Stomach smooth muscle (tissue), 2 donors: Measurements from ENCODE around the gene CSPG4.
A peak's percentile ranks its signal among the peaks of the same experiment; 100 is the strongest.

Source experiments
- H3K27ac ChIP-seq: one replicate; pipeline ENCODE4 v1.7.0; 2013; ENCODE audit warnings: mild to moderate bottlenecking, low read length, inconsistent platforms
- H3K27me3 ChIP-seq, 2 donors: one replicate each; pipeline ENCODE4 v1.7.0; 2013; ENCODE audit warnings: low read length in 2 of 2; ENCODE audit not compliant: insufficient read depth in 2 of 2, control insufficient read depth in 1 of 2
- H3K36me3 ChIP-seq, 2 donors: one replicate each; pipeline ENCODE4 v1.7.0; 2013; ENCODE audit warnings: low read length in 2 of 2; ENCODE audit not compliant: control insufficient read depth in 2 of 2, insufficient read depth in 2 of 2
- H3K4me1 ChIP-seq: one replicate; pipeline ENCODE4 v1.7.0; 2013; ENCODE audit warnings: low read length; ENCODE audit not compliant: control insufficient read depth, insufficient read depth
- H3K4me3 ChIP-seq, 2 donors: one replicate each; pipeline ENCODE4 v1.7.0; 2013; ENCODE audit warnings: low read length in 2 of 2
- H3K9ac ChIP-seq, 2 donors: one replicate each; pipeline ENCODE4 v1.7.0; 2013; ENCODE audit warnings: low read length in 2 of 2, mild to moderate bottlenecking in 1 of 2
- H3K9me3 ChIP-seq, 2 donors: one replicate each; pipeline ENCODE4 v1.7.0; 2013; ENCODE audit warnings: low read length in 2 of 2; ENCODE audit not compliant: control insufficient read depth in 2 of 2
- donor health status: healthy.
- donor health status: Pancreatic carcinoma.

The CSPG4 gene

DNA sequence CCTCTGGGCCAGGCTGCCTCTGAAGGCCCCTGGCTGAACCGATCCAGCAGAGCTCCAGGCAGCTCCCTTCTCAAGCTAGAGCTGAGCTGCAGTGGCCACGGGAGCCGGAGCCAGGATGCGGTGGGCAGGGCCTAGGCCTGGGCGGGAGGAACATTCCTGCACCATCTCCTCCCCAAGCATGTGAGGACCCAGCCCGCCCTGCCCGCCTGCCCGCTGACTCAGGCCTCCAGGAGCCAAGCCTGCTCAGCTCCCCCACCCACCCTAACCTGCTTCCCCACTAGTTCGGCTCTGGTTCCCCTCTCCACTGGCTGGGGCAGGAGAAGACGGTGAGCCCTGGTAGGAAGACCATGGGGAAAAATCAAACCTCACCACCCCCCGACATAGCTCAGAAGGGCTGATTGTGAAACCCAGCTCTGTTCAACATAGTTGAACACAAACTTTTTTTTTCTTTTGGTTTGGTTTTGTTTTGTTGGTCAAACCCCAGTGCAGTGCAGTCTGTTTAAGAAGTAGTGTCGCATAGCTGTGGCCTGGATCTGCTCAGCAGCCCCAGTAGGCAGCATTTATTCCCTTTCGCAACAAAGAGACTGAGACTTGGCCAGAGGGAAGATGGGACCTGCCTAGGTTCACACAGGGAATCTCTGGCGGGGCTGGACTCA is 51.4 kb downstream of the CSPG4 start:
- Histone ChIP-seq H3K4me3 (peak overlapping the region; percentile 0 to 52), H3K9me3 (no peaks in the 10 kb centered on the region), H3K27ac (peak overlapping the region; percentile 93), H3K36me3 (peaks cover 24 to 26% of the 10 kb centered on the region in 2 donors), H3K9ac (peak overlapping the region; percentile 40 to 72), H3K27me3 (no peaks in the 10 kb centered on the region), H3K4me1 (peaks cover 43% of the 10 kb centered on the region)

DNA sequence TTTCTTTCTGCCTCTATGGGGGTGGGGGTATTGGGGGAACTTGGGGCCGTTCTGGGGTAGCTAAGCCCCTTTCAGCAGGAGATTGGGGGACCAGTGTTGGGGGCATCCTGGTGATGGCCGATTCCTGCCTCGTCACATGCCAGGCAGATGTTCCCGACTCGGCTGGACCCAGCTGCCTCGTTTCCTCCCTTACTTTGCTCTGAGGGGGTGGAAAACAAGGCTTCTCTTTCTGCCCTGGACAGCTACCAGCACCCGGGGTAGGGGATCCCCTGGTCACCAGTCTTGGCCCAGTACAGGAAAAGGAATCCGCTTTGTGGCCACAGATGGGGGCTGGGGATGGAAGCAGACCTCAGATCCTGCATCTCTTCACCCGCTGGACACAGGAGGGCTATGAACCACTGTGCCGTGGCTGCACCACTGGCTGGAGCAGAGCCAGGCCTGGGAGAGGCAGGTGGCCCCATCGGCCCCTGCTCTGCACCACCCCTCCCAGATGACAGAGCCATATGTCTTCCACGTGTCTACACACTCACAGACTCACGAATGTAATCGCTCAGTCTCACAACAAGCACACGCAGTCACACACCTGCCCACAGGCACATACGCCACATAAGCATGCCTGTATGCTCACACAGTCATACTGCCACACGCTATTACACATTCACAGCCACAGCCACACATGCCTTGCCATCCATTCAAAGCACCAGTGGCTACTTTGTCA is 52.6 kb downstream of the CSPG4 start:
- Histone ChIP-seq H3K36me3 (peaks cover 25 to 32% of the 10 kb centered on the region in 2 donors), H3K4me3 (peak overlapping the region in 1 of 2 donors; percentile 52), H3K27ac (peak overlapping the region; percentile 93), H3K27me3 (no peaks in the 10 kb centered on the region), H3K4me1 (peaks cover 48% of the 10 kb centered on the region), H3K9me3 (no peaks in the 10 kb centered on the region), H3K9ac (peak overlapping the region in 1 of 2 donors; percentile 51)

DNA sequence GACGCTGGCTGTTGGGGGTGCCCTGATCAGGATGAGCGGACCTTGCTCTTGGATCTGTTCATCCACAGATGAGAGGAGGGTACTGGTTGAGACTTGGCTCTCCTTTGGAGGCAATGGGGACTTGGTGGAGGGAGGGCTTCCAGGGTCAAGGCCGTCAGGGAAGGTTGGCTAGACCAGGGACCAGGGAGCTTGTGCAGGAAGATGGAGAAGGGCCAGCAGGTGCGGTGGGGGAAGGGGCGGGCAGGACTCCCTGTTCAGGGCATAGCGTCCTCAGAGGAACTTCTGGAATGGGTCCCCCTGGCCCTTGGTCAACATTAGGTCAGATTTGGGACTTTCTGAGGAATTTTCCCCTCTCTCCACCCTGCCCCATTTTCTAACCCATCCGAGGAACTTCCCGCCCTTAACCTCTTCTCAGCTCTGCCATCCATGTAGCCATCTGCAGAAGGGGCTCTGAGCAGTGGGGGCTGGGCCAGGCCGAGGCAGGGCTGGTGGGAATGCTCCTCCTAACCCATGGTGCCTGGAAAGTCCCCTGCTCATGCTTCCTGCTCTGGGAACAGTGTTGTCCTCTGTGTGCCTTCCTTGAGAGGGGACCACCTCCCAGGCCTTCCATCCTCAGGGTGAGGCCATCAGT is 53.4 kb downstream of the CSPG4 start:
- Histone ChIP-seq H3K4me1 (peaks cover 55% of the 10 kb centered on the region), H3K4me3 (no peak overlapping the region), H3K27me3 (no peaks in the 10 kb centered on the region), H3K36me3 (peaks cover 25 to 32% of the 10 kb centered on the region in 2 donors), H3K9ac (no peak overlapping the region), H3K9me3 (no peaks in the 10 kb centered on the region), H3K27ac (peak overlapping the region; percentile 93)

DNA sequence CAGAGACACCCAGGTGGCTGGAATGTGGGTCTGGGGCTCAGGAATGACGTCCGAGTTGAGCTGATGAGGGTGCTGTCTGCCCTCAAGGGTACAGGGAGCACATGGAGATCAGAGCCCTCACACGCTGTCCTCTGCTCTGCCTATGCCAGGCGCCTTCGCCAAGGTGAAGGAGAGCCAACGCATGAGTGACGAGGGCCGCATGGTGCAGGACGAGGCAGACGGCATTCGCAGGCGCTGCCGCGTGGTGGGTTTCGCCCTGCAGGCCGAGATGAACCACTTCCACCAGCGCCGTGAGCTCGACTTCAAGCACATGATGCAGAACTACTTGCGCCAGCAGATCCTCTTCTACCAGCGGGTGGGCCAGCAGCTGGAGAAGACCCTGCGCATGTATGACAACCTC is 55.8 kb downstream of the CSPG4 start:
- no peaks in the 10 kb centered on the region for H3K9me3 ChIP-seq
- no peaks in the 10 kb centered on the region for H3K27me3 ChIP-seq
- H3K36me3 ChIP-seq = peaks cover 22 to 32% of the 10 kb centered on the region in 2 donors
- H3K27ac ChIP-seq = no peak overlapping the region
- H3K4me1 ChIP-seq = peaks cover 68% of the 10 kb centered on the region
- H3K9ac ChIP-seq = no peak overlapping the region
- no peak overlapping the region for H3K4me3 ChIP-seq

DNA sequence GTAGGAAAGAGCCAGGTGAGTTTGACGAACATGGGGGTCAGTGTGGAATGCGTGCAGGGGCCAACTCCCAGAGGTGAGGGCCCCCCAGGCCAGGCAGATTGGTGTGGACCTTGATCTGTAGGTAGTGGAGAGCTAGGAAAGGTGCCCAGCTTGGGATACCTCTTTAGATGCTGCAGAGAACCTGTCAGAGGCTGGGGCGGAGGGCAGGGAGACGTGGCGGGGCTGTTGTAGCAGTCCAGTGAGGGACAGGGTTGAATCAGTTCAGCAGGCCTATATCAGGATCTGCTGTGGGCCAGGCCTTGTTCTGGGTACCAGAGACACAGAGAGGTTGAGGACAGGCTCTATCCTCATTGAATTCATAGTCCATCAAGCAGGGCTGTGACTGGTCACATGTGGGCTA is 56.3 kb downstream of the CSPG4 start:
- Histone ChIP-seq H3K27me3 (no peaks in the 10 kb centered on the region), H3K4me3 (no peak overlapping the region), H3K9ac (no peak overlapping the region), H3K9me3 (no peaks in the 10 kb centered on the region), H3K4me1 (peaks cover 68% of the 10 kb centered on the region), H3K36me3 (peaks cover 22 to 32% of the 10 kb centered on the region in 2 donors), H3K27ac (peak overlapping the region; percentile 31)

DNA sequence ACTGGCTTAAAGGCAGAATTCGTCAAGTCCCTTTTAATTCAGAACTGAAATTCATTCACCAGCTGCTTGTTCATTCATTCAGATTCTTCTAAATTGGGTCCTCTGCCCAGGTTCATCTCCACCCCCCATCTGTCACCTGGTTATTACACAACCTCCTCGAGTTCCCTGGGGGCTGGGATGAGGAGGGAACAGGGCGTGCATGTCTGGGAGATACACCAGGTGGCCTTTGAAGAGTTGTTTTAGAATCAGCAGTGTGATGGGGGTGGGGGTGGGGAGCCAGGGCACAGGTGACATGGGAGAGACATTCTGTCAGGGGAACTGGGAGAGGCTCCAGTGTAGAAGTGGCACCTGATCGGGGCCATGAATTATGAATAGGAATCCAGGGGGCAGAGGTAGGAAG is 56.7 kb downstream of the CSPG4 start:
- H3K9me3 ChIP-seq = no peaks in the 10 kb centered on the region
- H3K27ac ChIP-seq = peak overlapping the region; percentile 31
- no peaks in the 10 kb centered on the region for H3K27me3 ChIP-seq
- peaks cover 22 to 33% of the 10 kb centered on the region in 2 donors for H3K36me3 ChIP-seq
- no peak overlapping the region for H3K9ac ChIP-seq
- no peak overlapping the region for H3K4me3 ChIP-seq
- peaks cover 68% of the 10 kb centered on the region for H3K4me1 ChIP-seq

DNA sequence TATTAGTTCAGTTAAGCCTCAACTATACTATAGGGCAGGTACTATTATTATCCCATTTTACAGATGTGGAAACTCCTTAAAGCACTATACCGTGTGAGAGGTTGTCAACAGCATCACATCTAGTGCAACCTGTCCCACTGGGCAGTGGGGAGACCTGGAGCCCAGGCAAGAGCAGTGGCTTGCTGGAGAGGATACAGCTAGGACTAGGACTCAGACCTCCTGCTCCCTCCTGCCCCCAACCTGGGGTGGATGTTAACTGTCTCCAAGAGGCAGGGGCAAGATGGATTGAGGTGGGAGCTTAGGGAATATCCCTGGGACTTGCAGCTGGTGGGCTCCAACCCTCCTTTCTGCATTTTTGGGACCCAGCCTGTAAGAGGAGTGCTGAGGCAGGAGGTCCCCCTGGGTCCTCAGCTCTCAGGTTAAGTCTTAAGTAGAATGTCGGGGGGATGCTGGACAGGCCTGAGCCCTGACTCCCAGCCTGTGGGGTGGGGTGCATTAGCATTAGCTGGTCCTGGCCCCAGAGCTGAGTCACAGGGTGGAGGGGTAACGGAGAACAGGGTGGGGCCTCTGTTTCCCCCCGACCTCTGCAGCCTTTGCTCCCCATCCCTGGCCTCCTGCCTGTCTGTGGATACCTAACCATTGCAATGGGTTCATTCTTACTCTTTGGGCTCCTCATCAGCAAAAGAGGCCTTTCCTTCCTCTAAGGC is 58.3 kb downstream of the CSPG4 start:
- no peak overlapping the region for H3K27ac ChIP-seq
- H3K4me3 ChIP-seq = peak overlapping the region in 1 of 2 donors; percentile 29
- H3K9me3 ChIP-seq = no peaks in the 10 kb centered on the region
- H3K27me3 ChIP-seq = no peaks in the 10 kb centered on the region
- no peak overlapping the region for H3K9ac ChIP-seq
- peaks cover 69% of the 10 kb centered on the region for H3K4me1 ChIP-seq
- H3K36me3 ChIP-seq = peaks cover 21 to 30% of the 10 kb centered on the region in 2 donors

DNA sequence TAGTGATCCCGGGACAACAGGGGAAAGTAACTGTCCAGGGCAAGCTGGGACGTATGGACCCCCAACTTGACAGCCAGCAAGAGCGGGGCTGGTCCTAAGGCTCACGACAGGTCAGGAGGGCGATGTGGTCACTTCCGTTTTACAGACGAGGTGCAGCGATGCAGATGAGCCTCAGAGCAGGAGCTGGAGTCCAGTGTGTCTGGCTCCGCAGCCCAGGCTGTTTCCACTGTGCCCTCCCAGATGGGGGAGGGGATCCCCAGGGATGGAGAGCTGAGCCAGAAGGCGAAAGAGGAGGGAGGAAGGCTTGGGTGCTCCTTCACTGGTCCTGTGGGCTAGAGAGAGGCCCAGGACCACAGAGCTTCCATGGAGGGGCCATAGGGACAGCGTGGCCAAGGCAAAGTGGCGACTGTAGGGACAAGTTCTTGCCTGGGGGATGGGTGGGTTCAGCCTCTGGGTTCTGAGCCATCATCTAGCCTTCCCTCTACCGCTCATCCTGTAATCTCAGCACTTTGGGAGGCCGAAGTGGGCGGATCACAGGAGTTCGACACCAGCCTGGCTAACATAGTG is 59.2 kb downstream of the CSPG4 start:
- Histone ChIP-seq H3K36me3 (peaks cover 16 to 30% of the 10 kb centered on the region in 2 donors), H3K27me3 (no peaks in the 10 kb centered on the region), H3K27ac (peak overlapping the region; percentile 49), H3K4me1 (peaks cover 70% of the 10 kb centered on the region), H3K9ac (peak overlapping the region; percentile 14 to 36), H3K4me3 (peak overlapping the region in 1 of 2 donors; percentile 35), H3K9me3 (no peaks in the 10 kb centered on the region)

DNA sequence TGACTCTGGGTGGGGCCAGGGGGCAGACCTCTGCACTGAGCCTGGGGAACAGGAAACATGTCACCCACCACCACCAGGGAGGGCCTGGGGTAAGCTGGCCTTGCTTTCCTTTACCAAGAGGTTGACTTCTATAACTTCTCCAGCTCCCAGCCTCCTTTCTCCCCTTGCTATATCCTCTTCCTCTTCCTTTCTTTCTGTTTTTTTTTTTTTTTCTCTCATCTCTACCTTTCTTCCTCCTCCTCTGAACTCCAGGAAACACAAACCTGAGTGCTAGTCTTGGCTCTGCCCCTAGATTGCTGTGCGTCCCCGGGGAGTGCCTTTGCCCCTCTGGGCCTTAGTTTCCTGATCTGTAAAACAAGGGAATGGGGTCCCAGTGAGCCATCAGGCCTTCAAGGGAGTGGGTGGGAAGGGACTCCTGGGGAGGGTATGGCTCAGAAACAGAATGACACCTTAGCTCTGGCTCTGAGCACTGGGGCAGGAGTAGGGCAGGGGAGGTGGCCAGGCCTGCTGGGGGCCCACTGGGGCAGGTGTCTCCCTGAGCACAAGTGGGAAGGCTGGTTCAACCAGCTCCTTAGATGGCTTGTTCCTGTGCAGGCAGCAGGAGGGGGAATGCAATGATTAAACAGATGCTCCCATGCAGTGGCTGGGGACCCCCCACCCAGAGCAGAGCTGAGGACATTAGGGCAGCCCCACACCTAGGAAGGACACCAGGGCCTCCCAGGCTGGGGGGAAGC is 60.7 kb downstream of the CSPG4 start:
- Histone ChIP-seq H3K36me3 (peaks cover 6 to 16% of the 10 kb centered on the region in 2 donors), H3K27me3 (no peaks in the 10 kb centered on the region), H3K27ac (peak overlapping the region; percentile 49), H3K9ac (peak overlapping the region; percentile 14 to 55), H3K4me1 (peaks cover 71% of the 10 kb centered on the region), H3K4me3 (peak overlapping the region; percentile 42 to 95), H3K9me3 (no peaks in the 10 kb centered on the region)
